Measurements from ENCODE around the gene LRRC8C. TPM values are rescaled to one million over a fixed set of nuclear protein-coding genes. Genes with fewer than 3 reads are reported as not detected.

Gene LRRC8C
- total RNA-seq, 2 donors from 2014 or later = 9.0 to 11.5 TPM

DNA sequence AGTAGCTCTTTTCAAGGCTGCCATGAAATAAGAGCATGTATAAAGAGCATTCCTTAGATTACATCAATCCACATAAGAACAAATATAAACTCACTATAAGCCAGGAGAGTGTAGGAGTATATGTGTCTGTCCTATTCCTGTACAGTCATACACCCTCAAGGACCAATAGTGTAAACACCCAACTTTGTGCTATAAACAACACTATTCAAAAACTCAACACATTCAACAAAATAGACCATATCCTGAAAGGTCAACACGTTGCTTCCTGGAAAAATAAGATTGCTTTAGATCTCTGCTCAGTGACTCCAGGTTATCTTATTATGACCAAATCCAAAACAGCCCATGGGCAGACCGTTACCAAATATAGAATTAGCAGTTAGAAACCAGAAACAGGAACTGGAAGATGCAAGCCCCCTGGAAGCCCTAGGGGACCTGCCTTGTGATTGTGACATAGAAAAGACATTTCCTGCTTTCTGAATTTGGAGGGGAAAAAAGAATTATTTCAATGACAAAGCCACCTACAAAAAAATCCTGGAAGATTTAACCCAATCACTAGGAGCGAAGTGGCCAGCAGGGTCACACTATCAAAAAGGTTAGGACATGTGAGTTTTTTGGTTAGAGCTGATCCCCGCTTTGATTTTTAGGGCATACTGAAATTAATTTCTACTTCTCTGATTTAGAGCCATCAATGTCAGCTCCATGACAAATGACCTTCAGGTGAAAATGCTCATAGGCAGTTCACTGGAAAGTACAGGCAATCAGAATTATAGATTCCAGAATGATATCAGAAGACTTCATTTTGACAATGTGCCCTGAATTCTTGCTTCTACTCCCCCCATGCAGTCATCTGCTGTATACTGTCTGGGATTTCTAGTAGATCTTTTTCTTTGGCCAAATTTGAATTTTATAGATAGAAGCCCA lies 59.9 kb downstream of the LRRC8C start:
- Histone ChIP-seq H3K9me3 (no peaks in the 10 kb centered on the region), H3K36me3 (no peaks in the 10 kb centered on the region), H3K27me3 (no peaks in the 10 kb centered on the region), H3K4me1 (peaks cover 0 to 55% of the 10 kb centered on the region in 2 donors), H3K4me3 (no peak overlapping the region), H3K27ac (peak overlapping the region; percentile 8 to 43)
- no peak for DNase-seq (ENCODE audit: low spot score)
- TF ChIP-seq, protein P1, sequence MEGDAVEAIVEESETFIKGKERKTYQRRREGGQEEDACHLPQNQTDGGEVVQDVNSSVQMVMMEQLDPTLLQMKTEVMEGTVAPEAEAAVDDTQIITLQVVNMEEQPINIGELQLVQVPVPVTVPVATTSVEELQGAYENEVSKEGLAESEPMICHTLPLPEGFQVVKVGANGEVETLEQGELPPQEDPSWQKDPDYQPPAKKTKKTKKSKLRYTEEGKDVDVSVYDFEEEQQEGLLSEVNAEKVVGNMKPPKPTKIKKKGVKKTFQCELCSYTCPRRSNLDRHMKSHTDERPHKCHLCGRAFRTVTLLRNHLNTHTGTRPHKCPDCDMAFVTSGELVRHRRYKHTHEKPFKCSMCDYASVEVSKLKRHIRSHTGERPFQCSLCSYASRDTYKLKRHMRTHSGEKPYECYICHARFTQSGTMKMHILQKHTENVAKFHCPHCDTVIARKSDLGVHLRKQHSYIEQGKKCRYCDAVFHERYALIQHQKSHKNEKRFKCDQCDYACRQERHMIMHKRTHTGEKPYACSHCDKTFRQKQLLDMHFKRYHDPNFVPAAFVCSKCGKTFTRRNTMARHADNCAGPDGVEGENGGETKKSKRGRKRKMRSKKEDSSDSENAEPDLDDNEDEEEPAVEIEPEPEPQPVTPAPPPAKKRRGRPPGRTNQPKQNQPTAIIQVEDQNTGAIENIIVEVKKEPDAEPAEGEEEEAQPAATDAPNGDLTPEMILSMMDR (IDR thresholded peaks at IDR 0.05) = no peak

DNA sequence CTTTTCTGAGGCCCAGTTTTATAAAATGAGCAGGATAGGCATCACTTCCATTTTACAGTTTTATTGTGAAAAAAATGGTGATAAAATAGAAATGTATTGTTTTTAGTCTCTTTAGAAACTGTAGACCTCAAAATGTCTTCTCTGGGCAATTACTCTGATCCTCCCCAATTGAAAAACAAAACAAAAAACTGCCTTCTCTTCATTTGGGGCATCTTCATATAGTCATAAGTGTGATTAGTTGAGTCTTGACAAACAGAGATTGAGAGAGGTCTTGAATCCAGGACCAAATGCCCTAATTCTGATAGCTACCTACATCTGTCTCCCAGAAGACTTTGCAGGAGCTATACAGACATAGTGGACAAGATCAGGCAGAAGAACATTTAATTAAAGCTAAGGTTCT lies 62.9 kb downstream of the LRRC8C start:
- Histone ChIP-seq H3K27ac (no peak overlapping the region), H3K4me1 (peaks cover 0 to 72% of the 10 kb centered on the region in 2 donors), H3K27me3 (no peaks in the 10 kb centered on the region), H3K4me3 (no peak overlapping the region), H3K36me3 (no peaks in the 10 kb centered on the region), H3K9me3 (no peaks in the 10 kb centered on the region)
- TF ChIP-seq, protein P1 (IDR thresholded peaks at IDR 0.05) = no peak
- no peak for DNase-seq (ENCODE audit: low spot score)

DNA sequence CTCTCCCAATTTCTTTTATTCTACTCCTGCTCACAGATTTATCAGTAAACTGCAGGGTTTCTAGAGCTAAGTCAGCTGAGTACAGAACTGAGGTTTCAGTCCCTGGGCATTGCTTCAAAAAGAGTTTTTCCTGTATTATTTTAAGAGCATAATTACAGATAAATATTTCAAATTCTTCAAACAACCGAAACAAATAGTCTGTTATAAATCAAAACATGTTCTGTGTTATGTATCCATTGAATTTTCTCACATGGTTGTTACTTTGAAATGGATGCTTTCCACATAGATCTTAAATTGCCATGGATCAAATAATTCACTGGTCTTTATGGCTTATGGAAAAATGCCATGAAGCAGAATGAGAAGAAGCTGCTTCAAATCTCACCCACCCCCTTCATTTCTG lies 64.5 kb downstream of the LRRC8C start:
- H3K4me3 ChIP-seq = no peak overlapping the region
- DNase-seq (ENCODE audit: low spot score) = no peak
- H3K27me3 ChIP-seq = no peaks in the 10 kb centered on the region
- H3K4me1 ChIP-seq = peaks cover 0 to 74% of the 10 kb centered on the region in 2 donors
- no peak overlapping the region for H3K27ac ChIP-seq
- H3K36me3 ChIP-seq = no peaks in the 10 kb centered on the region
- TF ChIP-seq, protein P1 (IDR thresholded peaks at IDR 0.05) = no peak
- no peaks in the 10 kb centered on the region for H3K9me3 ChIP-seq

DNA sequence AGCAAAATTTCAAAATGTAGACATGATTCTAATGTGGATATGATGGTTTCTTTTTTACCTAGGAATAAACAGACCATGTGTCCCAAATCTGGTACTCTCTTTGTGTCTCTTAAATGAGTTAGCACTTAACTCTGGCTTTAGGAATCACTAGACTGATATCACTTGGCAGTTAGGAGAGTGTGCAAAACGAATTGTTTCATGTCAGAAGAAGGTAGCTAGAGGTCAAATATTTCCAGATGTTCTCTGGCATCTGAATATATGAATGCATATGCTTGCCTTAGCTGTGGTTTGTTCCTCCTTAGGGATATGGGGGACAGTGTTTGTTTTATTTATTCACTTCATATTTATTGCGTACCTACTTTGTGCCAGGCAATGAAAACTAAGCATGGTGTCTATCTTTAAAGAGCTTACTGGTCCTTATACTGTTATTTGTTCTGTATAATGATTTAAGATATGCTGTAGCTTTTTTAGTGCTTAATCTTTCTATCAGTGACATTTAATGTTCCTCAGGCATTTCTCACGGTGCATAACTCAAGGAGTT lies 65.2 kb downstream of the LRRC8C start:
- Histone ChIP-seq H3K9me3 (no peaks in the 10 kb centered on the region), H3K4me3 (no peak overlapping the region), H3K27me3 (no peaks in the 10 kb centered on the region), H3K27ac (no peak overlapping the region), H3K36me3 (no peaks in the 10 kb centered on the region), H3K4me1 (peaks cover 0 to 67% of the 10 kb centered on the region in 2 donors)
- TF ChIP-seq, protein P1 (IDR thresholded peaks at IDR 0.05) = no peak
- DNase-seq (ENCODE audit: low spot score) = no peak

DNA sequence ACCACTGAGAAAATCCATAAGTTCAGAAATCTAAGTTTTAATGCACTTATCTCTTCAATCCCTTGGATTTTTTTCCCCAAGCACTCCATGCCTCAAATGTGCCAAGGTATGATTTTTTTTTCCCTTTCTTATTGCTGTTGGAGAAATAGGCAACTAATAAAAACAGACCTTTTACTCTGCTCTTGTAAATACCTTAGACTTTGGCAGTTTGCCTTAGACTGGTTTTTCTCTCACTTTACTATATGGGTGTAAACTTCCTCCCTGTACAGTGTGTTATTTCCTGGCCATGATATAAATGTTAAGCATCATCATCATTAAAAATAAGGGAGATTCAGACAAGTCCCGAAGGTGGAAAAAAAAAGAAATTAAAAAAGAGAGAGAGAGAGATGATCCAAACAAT lies 65.7 kb downstream of the LRRC8C start:
- DNase-seq (ENCODE audit: low spot score) = no peak
- H3K27ac ChIP-seq = no peak overlapping the region
- no peaks in the 10 kb centered on the region for H3K27me3 ChIP-seq
- H3K9me3 ChIP-seq = no peaks in the 10 kb centered on the region
- H3K4me3 ChIP-seq = no peak overlapping the region
- peaks cover 0 to 63% of the 10 kb centered on the region in 2 donors for H3K4me1 ChIP-seq
- TF ChIP-seq, protein P1 (IDR thresholded peaks at IDR 0.05) = no peak
- no peaks in the 10 kb centered on the region for H3K36me3 ChIP-seq
